ENCODE data around the gene CSTB. TPM values are rescaled to one million over a fixed set of nuclear protein-coding genes. Genes with fewer than 3 reads are reported as not detected.
A peak's percentile ranks its signal among the peaks of the same experiment; 100 is the strongest.

CSTB gene
- total RNA-seq, 2 experiments from 2014 or later = 33.6 to 35.1 TPM

DNA sequence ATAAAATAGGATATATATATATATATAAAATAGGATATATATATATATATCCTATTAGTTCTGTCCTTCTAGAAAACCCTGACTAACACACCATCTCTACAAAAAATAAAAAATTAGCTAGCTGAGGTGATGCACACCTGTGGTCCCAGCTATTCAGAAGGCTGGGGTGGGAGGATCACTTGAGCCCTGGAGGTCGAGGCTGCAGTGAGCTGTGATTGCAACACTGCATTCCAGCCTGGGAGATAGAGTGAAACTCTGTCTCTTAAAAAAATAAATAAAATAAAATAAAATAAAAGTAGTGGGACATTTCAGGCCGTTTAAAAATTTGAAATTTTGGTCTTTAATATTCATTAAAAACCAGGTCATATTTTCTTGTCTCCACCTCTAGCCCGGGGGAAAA is 9.0 kb upstream of the CSTB start:
- Mint-ChIP-seq H3K4me1 (peaks cover 18% of the 10 kb centered on the region), H3K4me3 (no peak overlapping the region), H3K9me3 (no peaks in the 10 kb centered on the region), H3K27ac (no peak overlapping the region), H3K27me3 (no peaks in the 10 kb centered on the region), H3K36me3 (peaks cover 4% of the 10 kb centered on the region)
- no peak for DNase-seq

DNA sequence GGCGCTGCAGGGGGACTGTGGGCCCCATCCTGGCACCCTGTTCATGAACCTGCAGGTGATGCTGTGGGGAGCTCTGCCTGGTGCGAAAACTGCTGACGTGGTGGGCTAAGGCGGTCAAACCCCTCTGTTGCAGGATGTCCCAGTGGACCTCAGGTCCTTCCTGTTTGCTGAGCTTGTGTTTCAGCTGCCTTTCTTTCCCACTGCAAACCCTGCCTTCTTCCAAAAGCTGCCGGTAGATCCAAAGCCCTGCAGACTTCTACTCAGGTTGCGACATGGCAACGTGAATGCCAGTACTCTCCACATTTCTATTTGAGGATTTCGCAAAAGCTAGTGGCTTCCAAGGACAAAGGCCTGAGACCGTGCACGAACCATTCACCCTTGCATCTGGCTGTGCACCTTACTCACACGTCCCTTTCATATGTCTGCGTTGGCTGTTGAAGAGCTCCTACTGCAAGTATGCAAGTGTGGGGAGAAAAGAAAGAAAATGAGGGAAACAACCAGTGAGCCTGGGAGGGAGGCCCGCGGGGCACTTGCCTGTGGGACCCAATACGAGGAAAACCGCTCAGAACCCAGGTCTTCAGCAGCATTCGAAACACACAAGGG is 7.1 kb upstream of the CSTB start:
- Mint-ChIP-seq H3K9me3 (no peaks in the 10 kb centered on the region), H3K27ac (peak overlapping the region; percentile 92), H3K4me3 (no peak overlapping the region), H3K27me3 (no peaks in the 10 kb centered on the region), H3K36me3 (no peaks in the 10 kb centered on the region), H3K4me1 (peaks cover 31% of the 10 kb centered on the region)
- DNase-seq = no peak

- no peak for DNase-seq
- no peaks in the 10 kb centered on the region for H3K9me3 Mint-ChIP-seq
- peaks cover under 1% of the 10 kb centered on the region for H3K36me3 Mint-ChIP-seq
- no peaks in the 10 kb centered on the region for H3K27me3 Mint-ChIP-seq
- peaks cover 33% of the 10 kb centered on the region for H3K4me1 Mint-ChIP-seq
- peak overlapping the region; percentile 14 for H3K4me3 Mint-ChIP-seq
- H3K27ac Mint-ChIP-seq = peak overlapping the region; percentile 92
Measured at GRCh38 chr21:43782431-43783097, 6.5 kb upstream of the CSTB start.

DNA sequence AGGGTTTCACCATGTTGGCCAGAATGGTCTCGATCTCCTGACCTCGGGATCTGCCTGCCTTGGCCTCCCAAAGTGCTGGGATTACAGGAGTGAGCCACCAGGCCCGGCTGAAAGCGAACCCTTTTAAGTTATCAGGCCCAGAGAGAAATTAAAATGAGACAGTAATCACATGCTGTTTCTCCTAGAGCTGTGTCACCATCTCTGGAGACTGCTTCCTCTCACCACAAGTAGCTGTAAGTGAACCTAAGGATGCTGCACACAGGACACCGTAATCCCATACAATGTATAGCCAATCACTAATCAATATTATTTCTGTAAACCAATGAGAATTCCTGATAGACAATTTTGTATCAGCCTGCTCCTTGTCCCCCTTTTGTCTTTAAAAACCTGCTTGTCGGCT is 5.7 kb upstream of the CSTB start:
- peak overlapping the region; percentile 92 for H3K27ac Mint-ChIP-seq
- no peak for DNase-seq
- peaks cover 34% of the 10 kb centered on the region for H3K4me1 Mint-ChIP-seq
- H3K9me3 Mint-ChIP-seq = no peaks in the 10 kb centered on the region
- no peak overlapping the region for H3K4me3 Mint-ChIP-seq
- H3K36me3 Mint-ChIP-seq = peaks cover 2% of the 10 kb centered on the region
- H3K27me3 Mint-ChIP-seq = no peaks in the 10 kb centered on the region

- H3K4me1 Mint-ChIP-seq = peaks cover 42% of the 10 kb centered on the region
- no peak for DNase-seq
- no peak overlapping the region for H3K27ac Mint-ChIP-seq
- no peak overlapping the region for H3K4me3 Mint-ChIP-seq
- no peaks in the 10 kb centered on the region for H3K9me3 Mint-ChIP-seq
- H3K36me3 Mint-ChIP-seq = peaks cover 4% of the 10 kb centered on the region
- no peaks in the 10 kb centered on the region for H3K27me3 Mint-ChIP-seq
Measured at GRCh38 chr21:43779660-43780059, 3.6 kb upstream of the CSTB start.

DNA sequence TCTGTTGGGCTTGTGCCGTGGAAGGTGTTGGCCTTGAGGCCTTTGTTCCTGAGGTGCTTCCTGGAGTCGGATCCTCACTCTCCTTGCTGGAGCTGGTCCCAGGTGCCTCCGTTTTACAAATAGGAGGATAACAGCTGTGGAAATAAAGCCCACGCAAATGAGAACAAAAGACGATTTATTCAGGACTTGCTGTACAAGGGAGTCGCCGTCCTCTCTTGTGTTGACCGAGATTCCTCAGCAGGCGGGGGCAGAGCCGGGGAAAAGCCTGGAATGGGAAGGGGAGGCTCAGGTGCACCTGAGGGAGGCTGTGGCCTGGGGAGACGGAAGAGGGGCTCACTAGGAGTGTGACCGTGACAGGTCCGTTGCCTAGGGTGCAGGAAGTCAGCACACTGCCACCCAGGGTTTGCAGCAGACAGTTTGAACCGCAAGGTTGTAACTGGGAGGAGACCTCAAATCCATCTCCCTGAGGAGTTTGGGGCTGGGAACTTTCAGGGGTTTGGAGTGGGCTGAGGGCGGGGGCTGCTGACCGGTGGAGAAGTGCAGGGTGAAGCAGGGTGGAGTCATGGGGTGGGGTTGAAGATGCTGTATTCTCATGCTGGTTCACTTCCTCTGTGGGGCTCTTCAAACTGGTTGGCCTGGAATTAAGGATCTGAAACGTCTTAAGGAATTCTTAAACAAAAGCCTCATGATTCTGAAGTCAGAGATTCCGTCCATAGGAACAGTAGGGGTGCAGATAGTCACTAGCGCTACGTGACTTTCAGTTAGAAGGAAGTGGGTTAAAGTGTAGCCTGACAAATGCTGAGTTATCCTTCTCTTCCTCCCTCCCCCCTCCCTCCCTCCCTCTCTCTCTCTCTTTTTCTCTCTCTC is 2.6 kb upstream of the CSTB start:
- Mint-ChIP-seq H3K4me1 (peaks cover 43% of the 10 kb centered on the region), H3K27me3 (no peaks in the 10 kb centered on the region), H3K9me3 (no peaks in the 10 kb centered on the region), H3K36me3 (peaks cover 4% of the 10 kb centered on the region), H3K4me3 (peak overlapping the region; percentile 51), H3K27ac (peak overlapping the region; percentile 49)
- no peak for DNase-seq

- H3K9me3 Mint-ChIP-seq = no peaks in the 10 kb centered on the region
- H3K27me3 Mint-ChIP-seq = no peaks in the 10 kb centered on the region
- H3K27ac Mint-ChIP-seq = no peak overlapping the region
- DNase-seq = no peak
- H3K4me1 Mint-ChIP-seq = peaks cover 43% of the 10 kb centered on the region
- H3K36me3 Mint-ChIP-seq = peaks cover 11% of the 10 kb centered on the region
- H3K4me3 Mint-ChIP-seq = no peak overlapping the region
Measured at GRCh38 chr21:43777953-43778352, 1.8 kb upstream of the CSTB start.

GRCh38 chr21:43775190-43775589 is 918 bp downstream of the CSTB start:
- H3K27ac Mint-ChIP-seq = peak overlapping the region; percentile 61
- peaks cover 1% of the 10 kb centered on the region for H3K9me3 Mint-ChIP-seq
- no peaks in the 10 kb centered on the region for H3K27me3 Mint-ChIP-seq
- H3K36me3 Mint-ChIP-seq = peaks cover 18% of the 10 kb centered on the region
- H3K4me3 Mint-ChIP-seq = peak overlapping the region; percentile 91
- peaks cover 36% of the 10 kb centered on the region for H3K4me1 Mint-ChIP-seq
- no peak for DNase-seq

DNA sequence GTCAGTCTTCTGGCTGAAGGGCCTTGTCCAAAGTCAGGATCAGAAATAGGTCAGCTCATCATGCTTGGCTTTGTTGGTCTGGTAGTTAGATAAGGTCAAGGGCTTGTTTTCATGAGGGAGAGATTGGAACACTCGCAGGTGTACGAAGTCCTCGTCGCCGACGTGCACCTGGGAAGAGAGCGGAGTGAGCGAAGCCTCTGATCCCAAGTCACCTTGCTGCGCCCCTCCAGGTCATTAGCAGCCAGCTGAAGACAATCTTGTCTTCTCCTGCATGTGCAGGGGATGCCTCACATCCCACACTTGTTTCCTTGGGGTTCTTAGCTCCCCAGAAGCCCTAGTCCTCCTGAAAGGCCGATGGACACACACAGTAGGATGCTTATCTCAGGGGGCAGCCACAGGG is 1.9 kb downstream of the CSTB start:
- H3K4me1 Mint-ChIP-seq = peaks cover 30% of the 10 kb centered on the region
- H3K27me3 Mint-ChIP-seq = no peaks in the 10 kb centered on the region
- H3K4me3 Mint-ChIP-seq = no peak overlapping the region
- peaks cover 1% of the 10 kb centered on the region for H3K9me3 Mint-ChIP-seq
- H3K36me3 Mint-ChIP-seq = peaks cover 18% of the 10 kb centered on the region
- DNase-seq = no peak
- no peak overlapping the region for H3K27ac Mint-ChIP-seq

GRCh38 chr21:43772425-43772821 is 3.7 kb downstream of the CSTB start:
- DNase-seq = no peak
- no peaks in the 10 kb centered on the region for H3K27me3 Mint-ChIP-seq
- H3K9me3 Mint-ChIP-seq = peaks cover 1% of the 10 kb centered on the region
- no peak overlapping the region for H3K27ac Mint-ChIP-seq
- H3K4me3 Mint-ChIP-seq = no peak overlapping the region
- peaks cover 19% of the 10 kb centered on the region for H3K4me1 Mint-ChIP-seq
- peaks cover 17% of the 10 kb centered on the region for H3K36me3 Mint-ChIP-seq

DNA sequence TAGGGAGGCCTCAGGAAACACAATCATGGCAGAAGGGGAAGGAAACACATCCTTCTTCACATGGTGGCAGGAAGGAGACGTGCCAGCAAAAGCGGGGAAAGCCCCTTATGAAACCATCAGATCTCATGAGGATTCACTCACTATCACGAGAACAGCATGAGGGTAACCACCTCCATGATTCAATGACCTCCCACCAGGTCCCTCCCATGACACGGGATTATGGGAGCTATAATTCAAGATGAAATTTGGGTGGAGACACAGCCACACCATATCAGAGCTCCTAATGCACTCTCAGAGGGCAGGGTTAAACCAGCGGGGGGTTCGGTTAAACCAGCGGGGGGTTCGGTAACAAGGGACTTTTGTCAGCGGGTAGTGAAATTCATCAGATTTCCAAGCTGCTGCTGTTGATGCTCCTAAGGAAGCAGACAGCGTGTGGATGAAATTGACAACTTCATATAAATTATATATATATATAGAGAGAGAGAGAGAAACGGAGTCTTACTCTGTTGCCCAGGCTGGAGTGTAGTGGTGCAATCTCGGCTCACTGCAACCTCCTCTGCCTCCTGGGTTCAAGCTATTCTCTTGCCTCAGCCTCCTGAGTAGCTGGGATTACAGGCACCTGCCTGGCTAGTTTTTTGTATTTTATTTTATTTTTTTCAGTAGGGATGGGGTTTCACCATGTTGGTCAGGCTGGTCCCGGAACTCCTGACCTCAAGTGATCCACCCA is 4.2 kb downstream of the CSTB start:
- peaks cover 16% of the 10 kb centered on the region for H3K36me3 Mint-ChIP-seq
- no peaks in the 10 kb centered on the region for H3K27me3 Mint-ChIP-seq
- H3K27ac Mint-ChIP-seq = no peak overlapping the region
- peaks cover 1% of the 10 kb centered on the region for H3K9me3 Mint-ChIP-seq
- DNase-seq = no peak
- no peak overlapping the region for H3K4me3 Mint-ChIP-seq
- H3K4me1 Mint-ChIP-seq = peaks cover 19% of the 10 kb centered on the region

- H3K4me3 Mint-ChIP-seq = no peak overlapping the region
- H3K36me3 Mint-ChIP-seq = peaks cover 16% of the 10 kb centered on the region
- no peak overlapping the region for H3K27ac Mint-ChIP-seq
- H3K27me3 Mint-ChIP-seq = no peaks in the 10 kb centered on the region
- H3K4me1 Mint-ChIP-seq = peaks cover 19% of the 10 kb centered on the region
- peaks cover 1% of the 10 kb centered on the region for H3K9me3 Mint-ChIP-seq
- no peak for DNase-seq
Measured at GRCh38 chr21:43771199-43771675, 4.9 kb downstream of the CSTB start.

- peaks cover 14% of the 10 kb centered on the region for H3K36me3 Mint-ChIP-seq
- no peak overlapping the region for H3K27ac Mint-ChIP-seq
- H3K9me3 Mint-ChIP-seq = peaks cover 1% of the 10 kb centered on the region
- H3K4me1 Mint-ChIP-seq = peaks cover 13% of the 10 kb centered on the region
- no peak overlapping the region for H3K4me3 Mint-ChIP-seq
- no peak for DNase-seq
- H3K27me3 Mint-ChIP-seq = no peaks in the 10 kb centered on the region
Measured at GRCh38 chr21:43770066-43770655, 5.9 kb downstream of the CSTB start.

DNA sequence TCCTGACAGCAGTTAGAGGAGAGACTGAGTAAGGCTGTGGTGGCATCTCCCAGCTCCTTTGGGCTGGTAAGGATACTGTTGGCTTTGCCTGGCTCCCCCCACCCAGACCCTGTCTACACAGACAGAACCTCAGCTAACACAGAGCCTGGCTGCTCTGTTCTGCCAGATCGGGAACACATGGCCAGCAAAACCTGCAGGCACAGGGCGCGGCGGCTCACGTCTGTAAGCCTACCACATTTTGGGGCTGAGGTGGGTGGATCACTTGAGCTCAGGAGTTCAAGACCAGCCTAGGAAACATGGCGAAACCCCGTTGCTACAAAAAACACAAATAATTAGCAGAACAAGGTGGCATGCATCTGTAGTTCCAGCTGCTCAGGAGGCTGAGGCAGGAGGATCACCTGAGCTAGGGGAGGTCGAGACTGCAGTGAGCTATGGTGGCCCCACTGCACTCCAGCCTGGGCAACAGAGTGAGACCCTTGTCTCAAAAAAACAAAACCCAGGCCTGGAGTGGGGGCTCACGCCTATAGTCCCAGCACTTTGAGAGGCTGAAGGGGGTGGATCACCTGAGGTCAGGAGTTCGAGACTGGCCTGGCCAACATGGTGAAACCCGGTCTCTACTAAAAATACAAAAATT is 6.7 kb downstream of the CSTB start:
- peaks cover 10% of the 10 kb centered on the region for H3K4me1 Mint-ChIP-seq
- no peaks in the 10 kb centered on the region for H3K27me3 Mint-ChIP-seq
- H3K27ac Mint-ChIP-seq = no peak overlapping the region
- H3K9me3 Mint-ChIP-seq = peaks cover 1% of the 10 kb centered on the region
- peaks cover 14% of the 10 kb centered on the region for H3K36me3 Mint-ChIP-seq
- DNase-seq = no peak
- no peak overlapping the region for H3K4me3 Mint-ChIP-seq
